SW480 (cell line): ENCODE measurements around the gene TBC1D1.

Experiments used
- DNase-seq: peaks from one replicate; pipeline ENCODE4 v3.0.0-alpha.2; 2016; ENCODE audit warnings: low spot score

The TBC1D1 gene

GRCh38 chr4:38100474-38101255 is 209.8 kb downstream of the TBC1D1 start:
- no peak for DNase-seq

GRCh38 chr4:38101563-38101962 is 210.7 kb downstream of the TBC1D1 start:
- no peak for DNase-seq

GRCh38 chr4:38102957-38103588 is 212.2 kb downstream of the TBC1D1 start:
- no peak for DNase-seq

GRCh38 chr4:38105475-38106220 is 214.8 kb downstream of the TBC1D1 start:
- DNase-seq = no peak

- DNase-seq = no peak
Observed at GRCh38 chr4:38106311-38106710, 215.4 kb downstream of the TBC1D1 start.

- no peak for DNase-seq
Observed at GRCh38 chr4:38106886-38107514, 216.1 kb downstream of the TBC1D1 start.

GRCh38 chr4:38107818-38108217 is 216.9 kb downstream of the TBC1D1 start:
- DNase-seq = no peak

GRCh38 chr4:38109370-38109769 is 218.5 kb downstream of the TBC1D1 start:
- DNase-seq = no peak

- no peak for DNase-seq
Observed at GRCh38 chr4:38109896-38110295, 219.0 kb downstream of the TBC1D1 start.

- no peak for DNase-seq
Observed at GRCh38 chr4:38111024-38111423, 220.1 kb downstream of the TBC1D1 start.

GRCh38 chr4:38111717-38112116 is 220.8 kb downstream of the TBC1D1 start:
- no peak for DNase-seq

- DNase-seq = no peak
Observed at GRCh38 chr4:38113132-38113531, 222.2 kb downstream of the TBC1D1 start.

GRCh38 chr4:38113551-38113950 is 222.7 kb downstream of the TBC1D1 start:
- DNase-seq = no peak

- DNase-seq = no peak
Observed at GRCh38 chr4:38114386-38115150, 223.7 kb downstream of the TBC1D1 start.

GRCh38 chr4:38115601-38116000 is 224.7 kb downstream of the TBC1D1 start:
- no peak for DNase-seq

- DNase-seq = no peak
Observed at GRCh38 chr4:38117591-38117990, 226.7 kb downstream of the TBC1D1 start.

- no peak for DNase-seq
Observed at GRCh38 chr4:38119668-38120385, 228.9 kb downstream of the TBC1D1 start.

- DNase-seq = no peak
Observed at GRCh38 chr4:38120772-38121171, 229.9 kb downstream of the TBC1D1 start.

GRCh38 chr4:38122060-38122459 is 231.2 kb downstream of the TBC1D1 start:
- DNase-seq = no peak

- no peak for DNase-seq
Observed at GRCh38 chr4:38123555-38123954, 232.7 kb downstream of the TBC1D1 start.

- DNase-seq = no peak
Observed at GRCh38 chr4:38124961-38125360, 234.1 kb downstream of the TBC1D1 start.
